MM.1S (cell line): Measurements from ENCODE around the gene TULP3.

Experiments used
- EZH2 ChIP-seq: fragments of 300-600 bp; sonication (generic); optimal IDR thresholded peaks from 2 replicates; pipeline ENCODE3; 2017; ENCODE audit warnings: low read depth, mild to moderate bottlenecking, antibody characterized with exemption, low read length, mixed read lengths
- EZH2phosphoT487 ChIP-seq: fragments of 300-600 bp; sonication (generic); IDR thresholded peaks from 2 replicates; pipeline ENCODE4 v1.6.1; 2018; ENCODE audit warnings: antibody characterized with exemption, low read length
- TF ChIP-seq, protein P1 (sequence below): fragments of 300-600 bp; sonication (generic); IDR thresholded peaks from 2 replicates; pipeline ENCODE4 v1.5.1; 2016; ENCODE audit warnings: antibody characterized with exemption, low read length, mixed read lengths

DNA sequence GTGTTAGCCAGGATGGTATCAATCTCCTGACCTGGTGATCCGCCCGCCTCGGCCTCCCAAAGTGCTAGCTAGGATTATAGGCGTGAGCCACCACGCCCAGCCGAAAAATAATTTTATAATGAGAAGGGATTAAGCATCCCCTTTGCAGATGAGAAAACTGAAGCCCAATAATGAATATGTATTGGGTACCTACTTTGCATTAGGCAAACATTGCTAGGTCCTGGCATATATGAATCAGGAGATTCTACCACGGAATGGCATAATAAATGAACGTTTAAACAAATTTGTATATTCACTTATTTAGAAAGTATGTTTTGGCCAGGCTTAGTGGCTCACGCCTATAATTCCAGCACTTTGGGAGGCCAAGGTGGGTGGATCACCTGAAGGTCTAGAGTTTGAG, 32.4 kb downstream of the TULP3 start:
- TF ChIP-seq, protein P1, sequence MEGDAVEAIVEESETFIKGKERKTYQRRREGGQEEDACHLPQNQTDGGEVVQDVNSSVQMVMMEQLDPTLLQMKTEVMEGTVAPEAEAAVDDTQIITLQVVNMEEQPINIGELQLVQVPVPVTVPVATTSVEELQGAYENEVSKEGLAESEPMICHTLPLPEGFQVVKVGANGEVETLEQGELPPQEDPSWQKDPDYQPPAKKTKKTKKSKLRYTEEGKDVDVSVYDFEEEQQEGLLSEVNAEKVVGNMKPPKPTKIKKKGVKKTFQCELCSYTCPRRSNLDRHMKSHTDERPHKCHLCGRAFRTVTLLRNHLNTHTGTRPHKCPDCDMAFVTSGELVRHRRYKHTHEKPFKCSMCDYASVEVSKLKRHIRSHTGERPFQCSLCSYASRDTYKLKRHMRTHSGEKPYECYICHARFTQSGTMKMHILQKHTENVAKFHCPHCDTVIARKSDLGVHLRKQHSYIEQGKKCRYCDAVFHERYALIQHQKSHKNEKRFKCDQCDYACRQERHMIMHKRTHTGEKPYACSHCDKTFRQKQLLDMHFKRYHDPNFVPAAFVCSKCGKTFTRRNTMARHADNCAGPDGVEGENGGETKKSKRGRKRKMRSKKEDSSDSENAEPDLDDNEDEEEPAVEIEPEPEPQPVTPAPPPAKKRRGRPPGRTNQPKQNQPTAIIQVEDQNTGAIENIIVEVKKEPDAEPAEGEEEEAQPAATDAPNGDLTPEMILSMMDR = no peak
- TF ChIP-seq EZH2 (no peak), EZH2phosphoT487 (no peak)
